ENCODE data around the gene NLRP13. TPM values are rescaled to one million over a fixed set of nuclear protein-coding genes. Genes with fewer than 3 reads are reported as not detected.
A peak's percentile ranks its signal among the peaks of the same experiment; 100 is the strongest.

Gene NLRP13
- polyA plus RNA-seq, 1 donor from 2014 or later, result not detected

- no peaks in the 10 kb centered on the region for H3K36me3 Mint-ChIP-seq
- peaks cover 4% of the 10 kb centered on the region for H3K27me3 Mint-ChIP-seq
- no peaks in the 10 kb centered on the region for H3K4me1 Mint-ChIP-seq
- no peak overlapping the region for H3K27ac Mint-ChIP-seq
- peaks cover 14 to 34% (median 17%) of the 10 kb centered on the region in 3 donors for H3K9me3 Mint-ChIP-seq
- H3K4me3 Mint-ChIP-seq, result no peak overlapping the region
Observed at GRCh38 chr19:55923556-55923955, 8.6 kb downstream of the NLRP13 start.

- peaks cover 10 to 23% (median 14%) of the 10 kb centered on the region in 3 donors for H3K9me3 Mint-ChIP-seq
- no peak overlapping the region for H3K4me3 Mint-ChIP-seq
- no peak overlapping the region for H3K27ac Mint-ChIP-seq
- peaks cover 6% of the 10 kb centered on the region for H3K27me3 Mint-ChIP-seq
- H3K4me1 Mint-ChIP-seq, result no peaks in the 10 kb centered on the region
- H3K36me3 Mint-ChIP-seq, result peaks cover 4% of the 10 kb centered on the region
Observed at GRCh38 chr19:55913643-55914268, 18.4 kb downstream of the NLRP13 start.

- no peaks in the 10 kb centered on the region for H3K4me1 Mint-ChIP-seq
- H3K9me3 Mint-ChIP-seq, result peaks cover 8 to 17% (median 15%) of the 10 kb centered on the region in 3 donors
- H3K4me3 Mint-ChIP-seq, result no peak overlapping the region
- peaks cover 6% of the 10 kb centered on the region for H3K27me3 Mint-ChIP-seq
- H3K27ac Mint-ChIP-seq, result no peak overlapping the region
- peaks cover 2% of the 10 kb centered on the region for H3K36me3 Mint-ChIP-seq
Observed at GRCh38 chr19:55912916-55913315, 19.2 kb downstream of the NLRP13 start.

GRCh38 chr19:55909801-55910200 lies 22.3 kb downstream of the NLRP13 start:
- Mint-ChIP-seq H3K36me3 (peaks cover 4% of the 10 kb centered on the region), H3K4me3 (no peak overlapping the region), H3K27ac (no peak overlapping the region), H3K4me1 (no peaks in the 10 kb centered on the region), H3K27me3 (peaks cover 7% of the 10 kb centered on the region), H3K9me3 (peaks cover 0 to 8% (median 4%) of the 10 kb centered on the region in 3 donors)

- no peak overlapping the region for H3K27ac Mint-ChIP-seq
- H3K9me3 Mint-ChIP-seq, result peaks cover 0 to 9% (median 8%) of the 10 kb centered on the region in 3 donors
- H3K36me3 Mint-ChIP-seq, result peaks cover 2% of the 10 kb centered on the region
- peaks cover 5% of the 10 kb centered on the region for H3K27me3 Mint-ChIP-seq
- no peak overlapping the region for H3K4me3 Mint-ChIP-seq
- H3K4me1 Mint-ChIP-seq, result no peaks in the 10 kb centered on the region
Observed at GRCh38 chr19:55907746-55908145, 24.4 kb downstream of the NLRP13 start.

- H3K27ac Mint-ChIP-seq, result no peak overlapping the region
- peaks cover 0 to 9% (median 8%) of the 10 kb centered on the region in 3 donors for H3K9me3 Mint-ChIP-seq
Observed at GRCh38 chr19:55907286-55907685, 24.9 kb downstream of the NLRP13 start.

GRCh38 chr19:55902080-55902751 lies 29.9 kb downstream of the NLRP13 start:
- Mint-ChIP-seq H3K36me3 (peaks cover 2% of the 10 kb centered on the region), H3K9me3 (peaks cover 4 to 8% (median 6%) of the 10 kb centered on the region in 3 donors), H3K4me3 (no peak overlapping the region), H3K27ac (no peak overlapping the region), H3K4me1 (no peaks in the 10 kb centered on the region), H3K27me3 (peaks cover 2% of the 10 kb centered on the region)

More at GRCh38 chr19:55907286-55907685, 24.9 kb downstream of the NLRP13 start:
- no peak overlapping the region for H3K4me3 Mint-ChIP-seq
- no peaks in the 10 kb centered on the region for H3K4me1 Mint-ChIP-seq
- H3K27me3 Mint-ChIP-seq, result peaks cover 5% of the 10 kb centered on the region
- peaks cover 2% of the 10 kb centered on the region for H3K36me3 Mint-ChIP-seq

- Mint-ChIP-seq H3K4me1 (no peaks in the 10 kb centered on the region), H3K36me3 (peaks cover 2% of the 10 kb centered on the region), H3K27ac (no peak overlapping the region), H3K4me3 (no peak overlapping the region), H3K27me3 (peaks cover 2% of the 10 kb centered on the region), H3K9me3 (peaks cover 6 to 10% (median 8%) of the 10 kb centered on the region in 3 donors)
Observed at GRCh38 chr19:55901369-55902079, 30.6 kb downstream of the NLRP13 start.

- Mint-ChIP-seq H3K4me1 (no peaks in the 10 kb centered on the region), H3K4me3 (no peak overlapping the region), H3K9me3 (peaks cover 5 to 10% (median 5%) of the 10 kb centered on the region in 3 donors), H3K27me3 (peaks cover 2% of the 10 kb centered on the region), H3K36me3 (no peaks in the 10 kb centered on the region), H3K27ac (no peak overlapping the region)
Observed at GRCh38 chr19:55898911-55899310, 33.2 kb downstream of the NLRP13 start.

GRCh38 chr19:55882626-55883025 lies 49.5 kb downstream of the NLRP13 start:
- Mint-ChIP-seq H3K36me3 (no peaks in the 10 kb centered on the region), H3K27ac (no peak overlapping the region), H3K4me1 (no peaks in the 10 kb centered on the region), H3K27me3 (peaks cover 3% of the 10 kb centered on the region), H3K9me3 (peaks cover 7 to 16% (median 14%) of the 10 kb centered on the region in 3 donors), H3K4me3 (peak overlapping the region in 1 of 4 donors; percentile 12)

- no peaks in the 10 kb centered on the region for H3K36me3 Mint-ChIP-seq
- H3K4me3 Mint-ChIP-seq, result no peak overlapping the region
- H3K27me3 Mint-ChIP-seq, result no peaks in the 10 kb centered on the region
- no peaks in the 10 kb centered on the region for H3K4me1 Mint-ChIP-seq
- peaks cover 11 to 22% (median 13%) of the 10 kb centered on the region in 3 donors for H3K9me3 Mint-ChIP-seq
- peak overlapping the region in 1 of 3 donors; percentile 3 for H3K27ac Mint-ChIP-seq
Observed at GRCh38 chr19:55877211-55877610, 54.9 kb downstream of the NLRP13 start.

GRCh38 chr19:55870736-55871135 lies 61.4 kb downstream of the NLRP13 start:
- peaks cover 5 to 9% (median 5%) of the 10 kb centered on the region in 3 donors for H3K9me3 Mint-ChIP-seq
- no peak overlapping the region for H3K4me3 Mint-ChIP-seq
- H3K27ac Mint-ChIP-seq, result no peak overlapping the region
- no peaks in the 10 kb centered on the region for H3K4me1 Mint-ChIP-seq
- peaks cover 2% of the 10 kb centered on the region for H3K27me3 Mint-ChIP-seq
- H3K36me3 Mint-ChIP-seq, result peaks cover 3% of the 10 kb centered on the region

GRCh38 chr19:55867101-55867500 lies 65.0 kb downstream of the NLRP13 start:
- Mint-ChIP-seq H3K9me3 (peaks cover 4 to 12% (median 5%) of the 10 kb centered on the region in 3 donors), H3K36me3 (peaks cover 3% of the 10 kb centered on the region), H3K4me3 (no peak overlapping the region), H3K4me1 (no peaks in the 10 kb centered on the region), H3K27me3 (peaks cover 2% of the 10 kb centered on the region), H3K27ac (no peak overlapping the region)

- Mint-ChIP-seq H3K9me3 (peaks cover 4 to 12% (median 5%) of the 10 kb centered on the region in 3 donors), H3K27ac (no peak overlapping the region), H3K36me3 (peaks cover 3% of the 10 kb centered on the region), H3K4me1 (no peaks in the 10 kb centered on the region), H3K27me3 (peaks cover 2% of the 10 kb centered on the region), H3K4me3 (no peak overlapping the region)
Observed at GRCh38 chr19:55866521-55866920, 65.6 kb downstream of the NLRP13 start.

- H3K27ac Mint-ChIP-seq, result peak overlapping the region in 1 of 3 donors; percentile 39
- H3K27me3 Mint-ChIP-seq, result peaks cover 3% of the 10 kb centered on the region
- H3K4me1 Mint-ChIP-seq, result peaks cover 10 to 23% (median 18%) of the 10 kb centered on the region in 3 donors
- no peak overlapping the region for H3K4me3 Mint-ChIP-seq
- peaks cover 0 to 1% (median 0%) of the 10 kb centered on the region in 3 donors for H3K9me3 Mint-ChIP-seq
- H3K36me3 Mint-ChIP-seq, result peaks cover 1% of the 10 kb centered on the region
Observed at GRCh38 chr19:55858969-55859368, 73.2 kb downstream of the NLRP13 start.

Data from IgD-negative memory B cell (primary cell).